H1 (cell line): ENCODE data around the gene IKZF3. TPM values are rescaled to one million over a fixed set of nuclear protein-coding genes. Genes with fewer than 3 reads are reported as not detected.

Experiments
- CTCF ChIA-PET: fragments of 300-600 bp; sonication (Branson Sonifier 250); formaldehyde crosslinking; loops from one replicate; lab custom pipeline; 2021; ENCODE audit not compliant: partially characterized antibody; lab: Charles Lee
- POLR2A ChIA-PET: fragments of 300-600 bp; sonication (Branson Sonifier 250); formaldehyde crosslinking; loops from one replicate; lab custom pipeline; 2021; ENCODE audit warnings: inconsistent platforms; ENCODE audit not compliant: partially characterized antibody; lab: Charles Lee
- DNase-seq, 2 experiments: peaks; one replicate each; pipeline versions ENCODE4 v3.0.0 to v3.0.0-alpha.2; 2010 to 2022; ENCODE audit warnings: low spot score in 2 of 2, low read depth in 1 of 2, mixed read lengths in 1 of 2
- FAIRE-seq: peaks from 2 replicates; lab custom pipeline; 2011; peaks lifted over from hg19 to GRCh38; lab: Jason Lieb, UNC
- H2AFZ ChIP-seq: 2 replicates; pipeline ENCODE4 v1.8.1; 2012; ENCODE audit warnings: low read length, inconsistent platforms
- H2AK5ac ChIP-seq: 2 replicates; pipeline ENCODE4 v1.6.1; 2013; ENCODE audit warnings: low read depth, low read length
- H2BK120ac ChIP-seq: replicated peaks from 2 replicates; pipeline ENCODE3; 2013; ENCODE audit warnings: low read depth, low read length, inconsistent platforms
- H2BK12ac ChIP-seq: 2 replicates; pipeline ENCODE4 v1.6.1; 2013; ENCODE audit warnings: low read depth, low read length
- H2BK15ac ChIP-seq: 2 replicates; pipeline ENCODE4 v1.6.1; 2013; ENCODE audit warnings: low read length
- H2BK20ac ChIP-seq: 2 replicates; pipeline ENCODE4 v1.6.1; 2013; ENCODE audit warnings: low read length
- H2BK5ac ChIP-seq: 2 replicates; pipeline ENCODE4 v1.6.1; 2013; ENCODE audit warnings: low read depth, low read length
- H3K14ac ChIP-seq: 2 replicates; pipeline ENCODE4 v1.6.1; 2013; ENCODE audit warnings: inconsistent platforms; ENCODE audit not compliant: insufficient read length
- H3K18ac ChIP-seq: 2 replicates; pipeline ENCODE4 v1.6.1; 2013; ENCODE audit warnings: low read length; ENCODE audit errors: extremely low read depth
- H3K23ac ChIP-seq: 2 replicates; pipeline ENCODE4 v1.6.1; 2013; ENCODE audit warnings: inconsistent platforms; ENCODE audit not compliant: insufficient read length
- H3K23me2 ChIP-seq: 2 replicates; pipeline ENCODE4 v1.6.1; 2013; ENCODE audit warnings: low read depth, low read length
- H3K27ac ChIP-seq: 2 replicates; pipeline ENCODE4 v1.6.1; 2011; ENCODE audit warnings: low read depth, low read length, inconsistent platforms
- H3K27me3 ChIP-seq, 4 experiments: replicated peaks in 1 of 4; 1 replicate in 1 of 4; 2 replicates in 3 of 4; pipeline versions ENCODE4 v1.6.1 to v1.8.1; 2011 to 2013; ENCODE audit warnings: low read length in 3 of 4, mild to moderate bottlenecking in 3 of 4, inconsistent platforms in 2 of 4, mixed read lengths in 2 of 4, moderate library complexity in 1 of 4; ENCODE audit not compliant: control insufficient read depth in 3 of 4, insufficient read depth in 3 of 4; ENCODE audit errors: extremely low read depth in 1 of 4
- H3K36me3 ChIP-seq, 4 experiments: 2 replicates each; pipeline versions ENCODE4 v1.6.1 to v1.8.1; 2011 to 2013; ENCODE audit warnings: mild to moderate bottlenecking in 4 of 4, low read length in 3 of 4, moderate library complexity in 2 of 4, control low read depth in 1 of 4, inconsistent platforms in 1 of 4; ENCODE audit not compliant: insufficient read depth in 4 of 4, control insufficient read depth in 2 of 4
- H3K4ac ChIP-seq: replicated peaks from 2 replicates; pipeline ENCODE3; 2013; ENCODE audit warnings: low read length, low read depth, mixed read lengths, inconsistent platforms; ENCODE audit not compliant: insufficient read length
- H3K4me1 ChIP-seq, 4 experiments: replicated peaks in 1 of 4; 1 replicate in 1 of 4; 2 replicates in 3 of 4; pipeline versions ENCODE4 v1.6.1 to v1.8.1; 2011 to 2013; ENCODE audit warnings: low read length in 3 of 4, inconsistent platforms in 2 of 4, mixed read lengths in 1 of 4; ENCODE audit not compliant: insufficient read depth in 4 of 4, control insufficient read depth in 3 of 4
- H3K4me2 ChIP-seq, 2 experiments: 2 replicates each; pipeline versions ENCODE4 v1.6.1 to v1.8.1; 2011 to 2013; ENCODE audit warnings: low read depth in 2 of 2, low read length in 2 of 2, control low read depth in 1 of 2, inconsistent platforms in 1 of 2, mild to moderate bottlenecking in 1 of 2; ENCODE audit not compliant: insufficient read depth in 1 of 2
- H3K4me3 ChIP-seq, 4 experiments: fragments of 200-600, 300-600 bp in 1 of 4; sonication (generic), shearing (Covaris generic), sonication (Bioruptor Twin) in 1 of 4; 2 replicates each; pipeline versions ENCODE4 v1.5.1 to v1.8.1; 2011 to 2016; ENCODE audit warnings: low read length in 4 of 4, low read depth in 3 of 4, control low read depth in 2 of 4, inconsistent platforms in 2 of 4, mild to moderate bottlenecking in 2 of 4, mixed read lengths in 1 of 4, moderate library complexity in 1 of 4; ENCODE audit not compliant: insufficient read depth in 2 of 4; ENCODE audit errors: extremely low read depth in 1 of 4
- H3K56ac ChIP-seq: replicated peaks from 2 replicates; pipeline ENCODE3; 2013; ENCODE audit warnings: low read depth, mild to moderate bottlenecking, mixed read lengths, low read length, inconsistent platforms; ENCODE audit not compliant: insufficient read length
- H3K79me1 ChIP-seq: 2 replicates; pipeline ENCODE4 v1.6.1; 2013; ENCODE audit warnings: low read depth, low read length, control low read depth
- H3K79me2 ChIP-seq, 2 experiments: 2 replicates each; pipeline versions ENCODE4 v1.6.1 to v1.8.1; 2012 to 2013; ENCODE audit warnings: low read length in 2 of 2, mild to moderate bottlenecking in 2 of 2, inconsistent platforms in 1 of 2; ENCODE audit not compliant: insufficient read depth in 2 of 2, control insufficient read depth in 1 of 2
- H3K9ac ChIP-seq, 4 experiments: replicated peaks in 1 of 4; 1 replicate in 1 of 4; 2 replicates in 3 of 4; pipeline versions ENCODE4 v1.6.1 to v1.8.1; 2011 to 2013; ENCODE audit warnings: low read depth in 3 of 4, low read length in 3 of 4, control low read depth in 2 of 4, mild to moderate bottlenecking in 2 of 4, moderate library complexity in 2 of 4, inconsistent platforms in 1 of 4; ENCODE audit errors: extremely low read depth in 1 of 4
- H3K9me3 ChIP-seq, 2 experiments: 2 replicates each; pipeline versions ENCODE4 v1.6.1 to v1.8.1; 2012 to 2013; ENCODE audit warnings: mild to moderate bottlenecking in 2 of 2, moderate library complexity in 2 of 2, control low read depth in 1 of 2, inconsistent platforms in 1 of 2, low read depth in 1 of 2, low read length in 1 of 2, mixed read lengths in 1 of 2; ENCODE audit not compliant: insufficient read depth in 2 of 2
- H4K20me1 ChIP-seq, 2 experiments: replicated peaks in 1 of 2; 2 replicates each; pipeline versions ENCODE3 to v1.8.1; 2011 to 2013; ENCODE audit warnings: inconsistent platforms in 2 of 2, low read length in 2 of 2, mild to moderate bottlenecking in 1 of 2; ENCODE audit not compliant: insufficient read depth in 2 of 2, control insufficient read depth in 1 of 2
- H4K5ac ChIP-seq: 2 replicates; pipeline ENCODE4 v1.6.1; 2013; ENCODE audit warnings: low read length, low read depth, mixed read lengths, inconsistent platforms; ENCODE audit not compliant: insufficient read length
- H4K8ac ChIP-seq: 2 replicates; pipeline ENCODE4 v1.8.0; 2013; ENCODE audit warnings: mild to moderate bottlenecking, moderate library complexity, low read length, inconsistent platforms; ENCODE audit not compliant: insufficient read depth; ENCODE audit errors: extremely low read depth
- H4K91ac ChIP-seq: replicated peaks from 2 replicates; pipeline ENCODE3; 2013; ENCODE audit warnings: low read length, mixed read lengths, inconsistent platforms; ENCODE audit not compliant: insufficient read length
- E2F6 ChIP-seq: IDR thresholded peaks from 2 replicates; pipeline ENCODE4 v1.6.1; 2012; ENCODE audit warnings: inconsistent platforms
- MAX ChIP-seq: IDR thresholded peaks from 2 replicates; pipeline ENCODE4 v1.6.1; 2012; ENCODE audit warnings: inconsistent platforms
- SRF ChIP-seq: IDR thresholded peaks from 2 replicates; pipeline ENCODE4 v1.6.1; 2011; ENCODE audit warnings: mild to moderate bottlenecking, low read depth, low read length, moderate library complexity
- USF2 ChIP-seq: IDR thresholded peaks from 2 replicates; pipeline ENCODE4 v1.6.1; 2011; ENCODE audit warnings: low read length, improper control_type of control experiment
- WGBS, 2 experiments: shearing (Covaris generic) in 1 of 2; methylation state at CpG; one replicate each; pipeline versions ENCODE4 v1.1.6 to v1.1.7; 2013 to 2015; ENCODE audit warnings: low lambda C conversion rate in 2 of 2, mixed read lengths in 2 of 2, inconsistent platforms in 1 of 2, low coverage in 1 of 2, missing lambda C conversion rate in 1 of 2; ENCODE audit not compliant: insufficient replicate concordance in 2 of 2, insufficient coverage in 1 of 2, insufficient read length in 1 of 2; ENCODE audit errors: extremely low coverage in 1 of 2, missing lambda C conversion rate in 1 of 2; 5-methylcytosine and 5-hydroxymethylcytosine counted together
- polyA plus RNA-seq, 7 experiments: library from polyadenylated mRNA; depleted of rRNA in 3 of 7; stranded (reverse) in 5 of 7; unstranded in 2 of 7; fragments of >200 nt in 5 of 7; fragments of 200-250 nt in 2 of 7; gene quantifications; 1 replicate in 5 of 7; 2 replicates in 1 of 7; 4 replicates in 1 of 7; pipeline versions ENCODE4 v1.2.1 to v1.2.3, GENCODE V29; 2011 to 2013; ENCODE audit warnings: missing spikeins in 2 of 7, mixed read lengths in 2 of 7
- total RNA-seq: library from RNA; stranded (reverse); fragmentation: NEBNext Ultra II Directional; extraction: Animal tissue kit (Norgen Biotek cat#: 25700); gene quantifications from 2 replicates; pipeline ENCODE4 v1.2.1, GENCODE V29; 2021

The IKZF3 gene
- total and polyA plus RNA-seq, 2 of the 8 experiments (the other 6 are each of a cell fraction or from before 2014, with no cell fraction given), result 0.23 to 0.56 TPM

GRCh38 chr17:39867880-39868553 is 3.9 kb upstream of the IKZF3 start, which contains the start of gene ZPBP2:
Gene ZPBP2 (plus strand): TSS chr17:39868202. CDS start chr17:39868355, 153 bp downstream.
- ChIA-PET CTCF (no interaction called here), POLR2A (interaction anchor here (0.6 kb wide), 1 partner anchor 128 kb away, joined by 5 read pairs; no protein-coding TSS in a partner anchor)
- H3K4me2 ChIP-seq, result no peak within 1 kb of the TSS
- H3K14ac ChIP-seq, result no peak within 1 kb of the TSS
- no peak within 1 kb of the TSS for H2BK120ac ChIP-seq
- no peak within 1 kb of the TSS; the same call in 1 of the 2 replicates for H4K8ac ChIP-seq
- no peak within 1 kb of the TSS for H2AK5ac ChIP-seq
- H3K23me2 ChIP-seq, result no peaks in the 10 kb centered on the region
- no peak within 1 kb of the TSS for H3K27ac ChIP-seq
- H3K18ac ChIP-seq, result no peak within 1 kb of the TSS
- H3K36me3 ChIP-seq, result no peaks in the 10 kb centered on the region
- no peak within 1 kb of the TSS for H3K4me3 ChIP-seq
- H2BK15ac ChIP-seq, result no peak within 1 kb of the TSS
- H3K9me3 ChIP-seq, result no peaks in the 10 kb centered on the region
- no peak for DNase-seq
- H2BK5ac ChIP-seq, result no peak within 1 kb of the TSS; the same call in 1 of the 2 replicates
- no peak within 1 kb of the TSS for H3K23ac ChIP-seq
- 92% methylated on average over 64 of the region's 67 CpGs; no CpG with 5 or more reads in 1 of the 2 experiments for WGBS, 2 experiments
- FAIRE-seq, result no peak
- no peaks in the 10 kb centered on the region for H4K20me1 ChIP-seq
- H3K4ac ChIP-seq, result no peak within 1 kb of the TSS
- H3K4me1 ChIP-seq, result peaks cover 0 to 3% (median 0%) of the 10 kb centered on the region in 4 experiments; a peak in 2 of 7 replicates
- no peaks in the 10 kb centered on the region for H3K79me2 ChIP-seq
- peaks cover 9 to 29% (median 26%) of the 10 kb centered on the region in 4 experiments for H3K27me3 ChIP-seq
- no peak within 1 kb of the TSS for H2AFZ ChIP-seq
- H2BK20ac ChIP-seq, result no peak within 1 kb of the TSS
- no peak within 1 kb of the TSS for H4K91ac ChIP-seq
- H3K9ac ChIP-seq, result no peak within 1 kb of the TSS; a peak in 2 of 7 replicates
- no peak for TF ChIP-seq USF2
- peak; percentile 56 for TF ChIP-seq MAX
- TF ChIP-seq E2F6, result peak; percentile 77
- no peak for TF ChIP-seq SRF
- H4K5ac ChIP-seq, result no peak within 1 kb of the TSS
- no peak within 1 kb of the TSS for H2BK12ac ChIP-seq
- no peak within 1 kb of the TSS for H3K56ac ChIP-seq
- H3K79me1 ChIP-seq, result no peaks in the 10 kb centered on the region
